Measurements from ENCODE around the gene SLC25A27.

DNA sequence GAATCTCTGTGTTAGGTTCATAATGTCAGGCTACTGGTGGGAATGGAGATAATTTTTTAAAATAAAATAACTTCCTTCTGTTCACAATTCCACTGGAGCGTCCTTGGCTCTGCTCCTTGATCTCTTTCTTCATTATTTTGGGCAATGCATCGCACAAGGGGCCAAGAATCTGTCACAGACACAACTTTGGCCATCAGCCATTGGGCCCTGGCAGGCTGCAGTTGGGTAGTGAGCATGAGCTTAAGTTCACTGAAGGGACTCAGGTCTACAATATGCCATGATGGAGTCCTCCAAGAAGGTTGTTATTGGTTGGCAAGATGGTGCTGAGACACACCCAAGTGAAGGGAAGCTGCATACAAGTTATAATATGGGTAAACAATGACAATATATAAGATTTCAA is 40.1 kb upstream of the SLC25A27 start:
- TF ChIP-seq, protein P1, sequence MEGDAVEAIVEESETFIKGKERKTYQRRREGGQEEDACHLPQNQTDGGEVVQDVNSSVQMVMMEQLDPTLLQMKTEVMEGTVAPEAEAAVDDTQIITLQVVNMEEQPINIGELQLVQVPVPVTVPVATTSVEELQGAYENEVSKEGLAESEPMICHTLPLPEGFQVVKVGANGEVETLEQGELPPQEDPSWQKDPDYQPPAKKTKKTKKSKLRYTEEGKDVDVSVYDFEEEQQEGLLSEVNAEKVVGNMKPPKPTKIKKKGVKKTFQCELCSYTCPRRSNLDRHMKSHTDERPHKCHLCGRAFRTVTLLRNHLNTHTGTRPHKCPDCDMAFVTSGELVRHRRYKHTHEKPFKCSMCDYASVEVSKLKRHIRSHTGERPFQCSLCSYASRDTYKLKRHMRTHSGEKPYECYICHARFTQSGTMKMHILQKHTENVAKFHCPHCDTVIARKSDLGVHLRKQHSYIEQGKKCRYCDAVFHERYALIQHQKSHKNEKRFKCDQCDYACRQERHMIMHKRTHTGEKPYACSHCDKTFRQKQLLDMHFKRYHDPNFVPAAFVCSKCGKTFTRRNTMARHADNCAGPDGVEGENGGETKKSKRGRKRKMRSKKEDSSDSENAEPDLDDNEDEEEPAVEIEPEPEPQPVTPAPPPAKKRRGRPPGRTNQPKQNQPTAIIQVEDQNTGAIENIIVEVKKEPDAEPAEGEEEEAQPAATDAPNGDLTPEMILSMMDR (IDR thresholded peaks at IDR 0.05), result no peak
- TF ChIP-seq POLR2A (IDR thresholded peaks at IDR 0.05) (no peak), POLR2AphosphoS5 (IDR thresholded peaks at IDR 0.05; ENCODE audit: insufficient read depth in 1 of 2, low read depth in 1 of 2) (no peak)
